Measurements from ENCODE around the gene DOLPP1.
"Not testable (repeated sequence)": the region's sequence is repeated elsewhere in the genome, so short reads cannot be mapped to it uniquely, and the experiment has no call there.

The DOLPP1 gene, protein sequence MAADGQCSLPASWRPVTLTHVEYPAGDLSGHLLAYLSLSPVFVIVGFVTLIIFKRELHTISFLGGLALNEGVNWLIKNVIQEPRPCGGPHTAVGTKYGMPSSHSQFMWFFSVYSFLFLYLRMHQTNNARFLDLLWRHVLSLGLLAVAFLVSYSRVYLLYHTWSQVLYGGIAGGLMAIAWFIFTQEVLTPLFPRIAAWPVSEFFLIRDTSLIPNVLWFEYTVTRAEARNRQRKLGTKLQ

DNA sequence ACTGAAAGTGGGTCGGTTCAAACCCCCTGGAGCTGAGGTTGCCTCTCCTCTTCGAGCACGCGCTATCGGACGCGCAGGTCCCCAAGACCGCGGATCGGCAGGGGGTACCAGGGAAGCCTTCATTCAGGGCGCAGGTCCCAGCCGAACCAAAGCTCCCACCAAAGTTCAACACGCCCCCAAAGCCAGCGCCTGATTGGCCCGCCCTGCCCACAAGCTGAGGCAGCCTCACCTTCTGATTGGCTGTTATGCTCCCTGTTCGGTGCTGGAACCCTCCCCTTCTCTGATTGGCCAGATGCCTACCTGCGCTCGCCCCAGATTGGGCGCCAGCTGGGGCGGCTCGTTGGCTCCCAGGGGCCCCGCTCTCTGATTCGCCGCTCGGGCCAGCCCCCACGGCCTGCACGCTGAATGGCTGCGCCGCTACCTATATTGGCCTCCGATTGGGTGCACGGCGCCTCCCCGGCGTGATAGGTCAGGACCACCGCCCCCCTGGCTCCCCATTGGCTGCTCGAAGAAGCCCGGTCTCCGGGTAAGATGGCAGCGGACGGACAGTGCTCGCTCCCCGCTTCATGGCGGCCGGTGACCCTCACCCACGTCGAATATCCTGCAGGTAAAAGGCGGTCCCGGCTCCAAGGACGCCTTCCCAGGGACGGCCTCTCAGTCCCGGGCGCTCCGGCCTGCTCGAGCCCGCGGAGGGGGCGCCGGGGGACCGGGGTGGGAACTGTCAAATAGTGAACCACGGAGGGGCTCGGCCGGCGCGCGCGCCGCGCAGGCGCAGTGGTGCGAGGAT, at the start of gene DOLPP1:
TSS of gene DOLPP1 (plus strand) at position 511 of the 787 bp plus-strand sequence. CDS start at position 532, 21 bp downstream.
- DNase-seq (ENCODE audit: low spot score) = peak; percentile 100

DNA sequence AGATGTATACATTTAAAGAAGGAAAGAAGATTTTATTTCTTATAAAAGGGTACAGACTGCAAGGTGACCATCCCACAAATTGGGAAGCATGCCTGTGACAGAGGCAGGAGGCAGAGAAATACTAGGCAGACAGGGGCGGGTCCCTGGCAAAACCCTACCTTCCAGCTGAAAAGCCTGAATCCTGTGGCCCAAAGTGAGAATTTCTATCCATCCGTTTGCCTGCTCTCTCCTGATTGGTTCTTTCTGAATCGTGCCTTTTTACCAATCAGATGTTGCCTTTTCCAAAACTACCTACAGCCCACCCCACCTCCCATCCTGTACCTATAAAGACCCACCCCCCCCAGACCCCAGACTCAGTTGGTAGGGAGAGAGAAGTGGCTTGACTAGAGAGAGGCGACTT, 49.4 kb upstream of the DOLPP1 start:
- no peak for DNase-seq (ENCODE audit: low spot score)

DNA sequence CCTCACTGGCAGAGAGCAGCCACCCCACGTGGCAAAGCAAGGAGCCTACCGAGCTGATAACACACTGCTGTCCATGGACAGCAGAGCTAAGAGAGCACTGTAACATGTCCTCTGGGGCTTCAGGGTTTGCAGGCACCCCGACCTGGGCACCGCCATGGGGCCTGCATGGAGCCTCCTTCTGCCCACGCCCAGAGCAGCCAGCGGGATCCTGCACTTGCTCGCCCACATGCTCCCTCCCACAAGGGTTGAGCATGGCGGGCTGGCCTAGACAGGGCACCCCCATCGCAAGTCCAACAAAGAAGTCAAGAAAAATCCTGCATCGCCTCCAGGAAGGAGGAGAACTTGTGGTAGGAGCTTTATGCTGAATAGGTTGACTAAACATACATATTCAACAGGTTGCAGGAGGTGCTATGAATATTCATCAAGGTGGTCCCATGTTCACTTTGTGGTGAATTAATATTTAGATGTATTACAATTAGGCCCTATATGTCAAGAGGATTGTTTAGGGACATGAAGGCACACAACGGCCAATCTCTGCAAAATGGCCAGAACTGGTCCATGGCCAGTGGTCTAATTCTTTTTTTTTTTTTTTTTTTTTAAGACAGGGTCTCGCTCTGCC, 48.3 kb upstream of the DOLPP1 start:
- DNase-seq (ENCODE audit: low spot score) = no peak

DNA sequence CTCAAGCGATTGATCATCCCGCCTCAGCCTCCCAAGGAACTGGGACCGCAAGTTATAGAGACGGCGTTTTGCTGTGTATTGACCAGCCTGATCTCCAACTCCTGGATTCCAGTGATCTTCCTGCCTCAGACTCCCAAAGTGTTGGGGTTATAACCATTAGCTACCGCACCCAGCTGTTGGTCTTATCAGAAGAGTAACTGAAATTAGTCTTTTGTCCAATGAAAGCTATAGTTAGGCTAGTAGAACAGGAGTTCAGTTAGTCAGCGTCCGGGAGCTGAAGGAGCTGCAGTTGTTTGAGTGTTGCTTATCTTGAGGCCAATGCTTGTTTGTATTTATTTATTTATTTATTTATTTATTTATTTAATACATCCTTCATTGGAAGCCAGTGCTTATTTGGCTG, 47.7 kb upstream of the DOLPP1 start:
- DNase-seq (ENCODE audit: low spot score) = no peak

DNA sequence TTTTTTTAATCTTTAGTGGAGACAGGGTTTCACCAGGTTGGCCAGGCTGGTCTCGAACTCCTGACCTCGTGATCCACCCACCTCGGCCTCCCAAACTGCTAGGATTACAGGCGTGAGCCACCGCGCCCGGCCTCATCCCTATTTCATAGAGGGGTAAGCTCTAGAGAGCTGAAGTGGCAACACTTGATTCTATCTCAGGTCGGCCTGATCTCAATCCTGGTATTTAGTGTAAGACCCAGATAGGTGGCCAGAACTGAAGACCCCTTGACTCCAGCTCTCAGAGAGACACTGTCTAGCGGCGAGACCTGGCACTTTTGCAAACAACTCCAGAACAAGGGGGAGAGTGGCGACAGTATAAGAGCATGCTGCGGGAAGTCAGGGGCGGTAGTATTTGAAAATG, 45.1 kb upstream of the DOLPP1 start:
- not testable (repeated sequence) for DNase-seq (ENCODE audit: low spot score)

DNA sequence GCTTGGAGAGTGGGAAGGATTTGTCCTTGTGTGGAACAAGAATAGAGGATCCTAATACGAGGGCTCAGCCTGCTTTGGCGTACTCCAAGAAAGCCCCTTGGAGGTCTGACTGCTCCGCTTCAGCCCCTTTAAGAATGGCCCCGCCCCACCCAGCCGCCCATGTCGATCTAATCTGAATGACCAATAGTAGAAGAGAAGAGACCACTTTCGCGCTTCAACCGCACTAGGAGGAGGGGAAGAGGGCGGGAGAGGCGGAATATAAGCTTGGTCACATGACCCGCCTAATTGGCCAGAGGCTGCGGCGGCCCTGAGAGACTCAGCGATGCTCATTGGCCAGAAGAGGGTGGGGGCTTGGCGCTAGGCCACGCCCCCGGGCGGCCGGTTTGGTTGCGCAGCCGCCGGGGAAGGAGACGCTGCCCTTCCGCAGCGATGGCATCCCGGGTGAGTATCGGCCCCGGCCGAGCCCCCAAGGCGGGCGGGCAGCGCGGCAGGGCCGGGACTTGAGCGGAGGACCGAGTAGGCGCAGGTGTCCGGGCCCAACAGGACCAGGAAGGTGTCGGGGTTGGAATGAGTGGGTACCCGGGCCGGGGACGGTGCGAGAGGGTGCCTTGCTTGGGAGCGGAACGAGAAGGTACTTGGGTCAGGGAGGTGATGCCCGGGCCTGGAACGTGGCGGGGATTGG, 44.5 kb upstream of the DOLPP1 start, which contains the start of gene MIGA2:
TSS of gene MIGA2 (plus strand) at position 386 of the 682 bp plus-strand sequence. CDS start 3,969 bp downstream, outside the sequence.
- peak; percentile 98 for DNase-seq (ENCODE audit: low spot score)

DNA sequence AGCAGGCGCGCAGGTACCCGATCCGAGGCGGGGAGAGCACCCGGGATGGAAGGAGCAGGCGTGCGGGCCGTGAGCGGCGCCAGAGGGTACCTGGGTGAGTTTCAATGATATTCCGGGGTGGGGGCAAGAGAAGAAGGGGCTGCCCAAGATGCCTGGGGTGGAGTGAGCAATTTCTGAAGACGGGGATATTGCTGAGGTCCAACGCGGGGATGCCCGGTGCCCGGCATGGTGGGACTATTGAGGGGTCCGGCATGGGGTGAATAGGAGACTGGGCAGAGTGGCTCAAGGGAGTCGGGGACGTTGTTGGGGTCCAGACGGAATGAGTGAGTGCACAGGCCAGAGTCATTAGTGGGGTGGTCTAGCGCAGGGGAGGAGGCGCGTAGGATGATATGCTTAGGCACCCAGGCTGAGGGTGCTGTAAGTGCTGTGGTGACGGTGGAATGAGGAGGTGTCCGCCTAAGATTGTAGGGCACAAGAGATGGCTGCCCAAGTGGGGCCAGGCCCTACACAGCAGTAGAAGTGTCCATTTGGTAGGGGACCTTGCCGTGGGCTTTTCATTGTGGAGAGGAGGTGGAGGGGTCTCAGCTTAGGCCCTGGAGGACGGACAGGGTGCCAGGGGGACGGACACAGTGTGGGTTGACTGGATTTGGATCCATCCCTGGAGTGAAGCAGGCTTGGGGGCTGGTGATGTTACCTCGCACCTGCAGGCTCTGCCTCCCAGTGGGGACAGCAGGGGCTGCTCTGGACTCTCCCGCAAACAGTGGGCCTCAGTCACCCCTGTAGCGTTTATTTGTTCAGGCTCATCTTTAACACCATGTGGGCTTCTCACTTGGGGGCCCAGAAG, 43.8 kb upstream of the DOLPP1 start:
- no peak for DNase-seq (ENCODE audit: low spot score)

DNA sequence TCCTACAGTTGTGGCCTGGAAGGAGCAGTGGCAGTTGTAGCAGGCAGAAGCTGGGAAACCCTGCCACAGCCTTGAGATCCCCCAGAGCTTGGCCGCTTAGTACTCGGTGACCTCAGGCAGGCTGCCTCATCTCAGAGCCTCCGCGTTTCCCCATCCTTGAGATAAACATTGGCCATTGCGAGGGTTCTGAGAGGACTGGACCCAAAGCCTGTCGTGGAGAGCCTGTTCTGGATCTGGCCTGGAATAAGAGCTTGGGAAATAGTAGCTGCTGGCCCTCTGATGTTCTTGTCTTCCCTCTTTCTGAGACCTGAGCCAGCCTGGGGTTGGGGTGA, 43.2 kb upstream of the DOLPP1 start:
- DNase-seq (ENCODE audit: low spot score) = no peak

DNA sequence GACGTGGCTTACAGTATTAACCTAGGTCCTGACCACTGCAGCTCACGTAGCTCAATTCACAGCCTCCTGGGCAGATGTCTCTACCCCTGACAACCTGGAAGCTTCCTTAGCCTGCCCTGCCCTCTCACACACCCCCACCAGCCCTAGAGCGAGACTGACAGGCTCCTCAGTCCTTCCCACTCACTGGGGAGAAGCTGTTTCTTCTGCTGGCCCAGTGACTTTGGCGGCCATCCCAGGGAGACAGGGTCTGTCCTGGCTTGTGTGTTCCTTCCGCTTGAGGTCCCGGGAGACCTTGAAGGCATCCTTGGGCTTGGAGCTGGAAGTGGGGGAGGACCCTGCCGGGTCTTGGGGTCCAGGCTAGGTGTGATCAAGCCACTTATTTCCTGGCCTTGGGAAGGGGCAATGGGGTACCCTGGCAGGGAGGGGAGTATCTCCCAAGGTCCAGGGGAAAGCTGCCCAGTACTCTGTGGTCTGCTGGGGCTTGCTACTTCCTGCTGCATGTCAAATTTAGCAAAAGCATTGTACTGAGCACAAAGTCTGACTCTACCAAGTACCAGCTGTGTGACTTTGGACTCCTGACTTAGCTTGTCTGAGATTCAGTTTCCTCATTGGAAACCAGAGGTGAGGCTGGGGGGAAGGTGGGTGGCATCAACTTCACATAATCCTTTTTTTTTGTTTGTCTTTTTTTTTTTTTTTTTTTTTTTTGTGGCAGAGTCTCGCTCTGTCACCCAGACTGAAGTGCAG, 42.6 kb upstream of the DOLPP1 start:
- peak; percentile 2 for DNase-seq (ENCODE audit: low spot score)

DNA sequence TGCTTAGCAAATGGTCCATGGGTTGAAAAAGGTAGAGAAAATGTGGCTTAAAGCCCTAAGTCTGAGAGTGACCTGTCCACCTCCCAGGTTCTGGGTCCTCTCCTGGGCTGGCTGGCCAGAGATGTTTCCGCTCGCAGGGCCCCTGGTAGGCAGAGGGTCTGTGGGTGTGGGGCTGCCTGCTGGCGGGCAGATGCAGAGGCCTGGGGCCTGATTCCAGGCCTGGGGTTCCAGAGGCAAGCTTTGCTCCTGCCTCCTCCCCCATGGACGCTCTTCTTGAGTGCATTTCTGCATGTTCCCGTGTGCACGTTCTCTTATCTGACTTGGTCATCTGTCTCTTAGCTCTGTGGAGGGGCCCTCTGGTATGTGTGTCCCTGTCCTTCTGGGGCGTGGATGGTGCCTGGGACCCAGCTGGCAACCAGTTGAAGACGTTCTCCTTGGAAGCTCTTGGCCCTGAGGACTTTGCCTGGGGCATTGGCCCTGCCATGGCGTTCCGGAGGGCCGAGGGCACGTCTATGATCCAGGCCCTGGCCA, 40.7 kb upstream of the DOLPP1 start:
- no peak for DNase-seq (ENCODE audit: low spot score)

DNA sequence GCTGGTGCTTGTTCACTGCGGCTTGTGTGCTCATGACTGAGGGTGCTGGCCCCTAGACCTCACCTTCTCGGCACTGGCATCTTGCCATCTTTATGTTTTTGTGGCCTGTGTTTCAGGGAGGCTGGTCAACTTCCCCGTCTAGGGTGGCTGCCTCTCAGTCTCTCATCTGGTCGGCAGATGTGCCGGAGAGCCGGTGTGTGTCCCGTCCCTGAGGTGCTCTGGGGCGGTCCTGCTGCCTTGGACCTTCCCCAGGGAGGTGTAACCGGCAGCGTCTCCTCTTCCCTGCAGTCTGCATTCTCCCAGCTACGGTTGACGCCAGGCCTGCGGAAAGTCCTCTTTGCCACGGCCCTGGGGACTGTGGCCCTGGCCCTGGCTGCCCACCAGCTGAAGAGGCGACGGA, 38.9 kb upstream of the DOLPP1 start:
- no peak for DNase-seq (ENCODE audit: low spot score)

DNA sequence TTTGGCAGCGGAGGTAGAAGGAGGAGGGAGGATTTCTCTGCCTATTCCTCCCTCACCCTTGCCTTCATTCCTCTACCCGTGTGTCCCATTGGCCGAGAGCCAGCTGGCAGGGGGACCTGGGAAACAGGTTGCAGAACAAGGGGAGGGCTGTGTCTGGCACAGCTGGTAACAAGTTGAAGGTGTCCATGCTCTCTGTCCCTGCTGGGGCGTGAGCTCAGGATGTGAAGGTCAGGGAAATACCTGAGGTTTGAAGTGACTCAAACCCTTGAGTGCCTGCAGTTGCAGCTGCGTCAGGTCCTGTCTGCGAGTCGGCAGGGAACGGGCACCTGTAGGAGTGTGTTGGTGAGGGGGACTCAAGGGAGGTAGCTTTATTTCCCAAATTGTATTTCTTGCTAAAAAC, 28.3 kb upstream of the DOLPP1 start:
- DNase-seq (ENCODE audit: low spot score) = no peak

DNA sequence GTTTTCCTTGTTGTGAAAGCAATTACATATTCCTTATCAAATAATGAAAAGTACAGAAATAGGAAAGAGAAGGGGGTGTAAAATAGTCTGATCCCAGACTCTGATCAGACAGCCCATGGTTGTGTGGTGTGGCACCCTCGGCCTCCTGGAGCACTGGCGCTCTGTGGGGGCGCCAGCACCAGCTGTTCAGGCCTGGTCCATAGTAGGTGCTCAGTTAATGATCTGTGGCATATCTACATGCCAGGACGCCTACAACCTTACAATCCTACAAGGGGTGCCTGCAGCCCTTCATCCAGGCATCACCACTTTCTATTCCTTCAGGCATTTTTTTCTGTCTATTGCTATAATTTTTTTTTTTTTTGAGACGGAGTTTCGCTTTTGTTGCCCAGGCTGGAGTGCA, 27.9 kb upstream of the DOLPP1 start:
- no peak for DNase-seq (ENCODE audit: low spot score)

DNA sequence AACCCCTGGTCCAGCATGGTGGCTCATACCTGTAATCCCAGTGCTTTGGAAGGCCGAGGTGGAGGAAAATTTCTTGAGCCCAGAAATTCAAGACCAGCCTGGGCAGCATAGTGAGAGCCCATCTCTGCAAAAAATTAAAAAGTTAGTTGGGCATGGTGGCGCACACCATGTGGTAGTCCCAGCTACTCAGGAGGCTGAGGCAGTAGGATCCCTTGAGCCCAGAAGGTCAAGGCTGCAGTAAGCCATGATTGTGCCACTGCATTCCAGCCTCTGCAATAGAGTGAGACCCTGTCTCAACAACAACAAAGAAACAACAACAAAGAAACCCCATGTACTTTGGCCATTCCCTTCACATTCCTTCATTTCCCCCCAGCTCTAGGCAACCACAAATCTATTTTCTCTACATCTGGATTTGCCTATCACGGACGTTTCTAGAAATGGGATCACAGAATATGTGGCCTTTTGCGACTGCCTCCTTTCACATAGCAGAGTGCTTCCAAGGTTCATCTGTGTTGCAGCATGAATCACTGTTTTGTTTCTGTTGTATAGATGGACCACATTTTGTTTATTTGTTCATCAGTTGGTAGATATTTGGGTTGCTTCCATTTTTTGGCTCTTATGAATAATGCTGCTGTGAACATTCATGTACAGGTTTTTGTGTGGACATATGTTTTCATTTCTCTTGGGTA, 26.6 kb upstream of the DOLPP1 start:
- DNase-seq (ENCODE audit: low spot score) = no peak

DNA sequence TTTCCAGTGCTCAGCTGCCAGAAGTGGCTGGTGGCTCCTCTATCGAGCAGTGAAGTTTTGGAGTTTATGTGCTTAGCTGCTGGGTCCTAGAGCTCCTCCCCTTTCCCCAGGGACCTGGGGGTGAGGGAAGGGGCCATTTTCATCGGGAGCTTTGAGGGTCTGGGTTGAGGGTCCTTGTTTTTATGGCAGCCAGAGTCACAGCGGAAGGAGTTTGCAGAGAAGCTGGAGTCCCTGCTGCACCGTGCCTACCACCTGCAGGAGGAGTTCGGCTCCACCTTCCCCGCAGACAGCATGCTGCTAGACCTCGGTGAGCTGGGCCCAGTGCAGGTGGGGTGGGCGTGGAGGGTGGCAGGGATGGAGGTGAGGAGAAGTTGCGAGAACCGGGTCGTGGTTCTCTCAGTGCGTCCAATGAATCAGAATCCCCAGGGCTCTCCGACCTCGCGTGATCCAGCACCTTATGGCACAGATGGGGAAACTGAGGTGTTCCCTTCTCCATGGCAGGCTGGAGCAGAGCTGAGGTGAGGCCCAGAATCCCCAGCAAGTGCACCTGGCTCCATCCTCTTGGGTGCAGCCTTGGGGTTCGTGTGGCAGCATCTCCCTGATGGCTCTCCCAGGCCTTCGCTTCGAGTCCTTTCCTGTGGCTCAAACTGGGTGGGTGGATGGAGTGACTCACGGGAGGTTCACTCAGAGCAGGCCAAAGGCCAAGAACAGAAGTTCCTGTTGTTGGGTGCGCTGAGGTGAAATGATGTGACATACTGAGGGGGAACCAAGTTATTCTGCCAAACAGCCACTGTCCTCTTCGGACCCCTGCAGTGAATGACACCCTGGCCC, 21.7 kb upstream of the DOLPP1 start:
- no peak for DNase-seq (ENCODE audit: low spot score)

DNA sequence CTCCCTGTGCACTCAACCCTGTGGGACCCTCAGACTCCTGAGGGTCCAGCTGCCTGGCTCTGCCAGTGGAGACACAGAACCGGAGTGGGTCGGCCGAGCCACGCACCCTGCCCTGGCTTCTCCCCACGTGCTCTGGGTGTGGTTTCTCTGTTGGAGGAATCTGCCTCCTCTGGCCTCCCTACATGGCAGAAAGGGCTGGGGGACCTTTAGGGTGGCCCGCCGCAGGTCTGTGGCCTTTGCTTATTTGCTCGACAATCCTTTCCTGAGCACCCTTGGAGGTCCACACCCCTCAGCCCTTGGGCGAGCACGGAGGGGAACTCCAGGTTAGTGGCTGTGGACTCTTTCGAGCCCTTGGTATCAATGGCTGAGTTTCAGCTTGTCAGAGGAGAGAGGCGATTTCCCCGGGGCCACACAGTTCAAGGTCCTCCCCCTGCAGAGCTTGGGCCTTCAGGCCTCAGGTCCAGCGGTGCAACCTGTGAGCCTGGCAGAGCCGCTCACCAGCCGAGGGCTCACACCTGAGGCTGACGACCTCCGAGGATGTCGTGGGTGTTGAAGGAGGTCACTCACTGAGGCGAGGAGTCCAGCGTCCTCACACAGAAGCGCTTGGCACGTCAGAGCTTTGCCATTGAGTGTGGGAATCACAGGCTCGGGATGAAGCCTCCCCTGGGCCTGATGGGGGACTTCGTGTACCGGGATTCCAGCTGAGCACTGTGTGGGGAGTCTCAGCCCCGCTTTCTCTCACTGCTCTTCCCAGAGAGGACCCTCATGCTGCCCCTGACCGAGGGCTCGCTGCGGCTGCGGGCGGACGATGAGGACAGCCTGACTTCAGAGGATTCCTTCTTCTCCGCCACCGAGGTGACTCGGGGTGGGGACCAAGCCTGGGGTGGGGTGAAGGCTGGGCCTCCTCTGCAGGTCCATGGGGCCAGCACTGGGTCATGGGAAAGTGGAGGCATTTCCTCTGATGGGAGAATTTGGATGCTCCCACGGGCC, 20.8 kb upstream of the DOLPP1 start:
- no peak for DNase-seq (ENCODE audit: low spot score)

DNA sequence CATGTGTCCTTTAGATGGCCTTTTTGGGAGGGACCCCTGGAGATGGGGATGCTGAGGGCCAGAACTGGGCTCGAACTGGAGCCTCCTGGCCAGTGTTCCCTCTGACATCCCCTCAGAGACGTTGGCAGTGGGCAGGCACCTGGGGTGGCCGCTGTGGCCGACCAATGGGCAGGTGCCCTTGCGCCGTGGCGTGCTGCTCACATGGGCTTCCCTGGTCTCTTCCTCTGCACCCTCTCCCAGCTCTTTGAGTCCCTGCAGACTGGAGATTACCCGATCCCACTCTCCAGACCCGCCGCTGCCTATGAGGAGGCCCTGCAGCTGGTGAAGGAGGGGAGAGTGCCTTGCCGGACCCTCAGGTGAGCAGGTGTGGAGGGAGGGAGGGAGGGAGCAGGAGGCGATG, 19.9 kb upstream of the DOLPP1 start:
- DNase-seq (ENCODE audit: low spot score) = no peak

DNA sequence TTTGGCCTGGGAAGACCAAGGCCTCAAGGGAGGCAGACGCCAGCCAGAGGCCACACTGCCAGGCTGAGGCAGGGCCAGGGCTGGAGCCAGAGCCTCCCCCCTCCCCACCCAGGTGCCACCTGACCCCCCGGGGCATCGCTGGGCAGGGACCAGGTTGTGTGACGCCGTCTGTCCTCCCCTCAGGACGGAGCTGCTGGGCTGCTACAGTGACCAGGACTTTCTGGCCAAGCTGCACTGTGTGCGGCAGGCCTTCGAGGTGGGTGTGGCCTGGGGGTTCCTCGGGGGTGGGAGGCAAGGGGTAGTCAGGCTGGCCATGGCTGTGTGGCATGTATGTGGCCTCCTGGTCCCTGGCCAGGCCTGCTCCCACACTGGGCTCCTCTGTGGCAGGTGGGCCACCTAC, 17.9 kb upstream of the DOLPP1 start:
- DNase-seq (ENCODE audit: low spot score) = no peak
